Ramos (cell line): ENCODE measurements around the gene INPPL1.
"Not testable (repeated sequence)": the region's sequence is repeated elsewhere in the genome, so short reads cannot be mapped to it uniquely, and the experiment has no call there.

Experiments used
- in situ Hi-C: fragments of 300-500 bp; cut with MboI; formaldehyde crosslinking; loops from one replicate; pipeline ENCODE4 v1.14.3; 2022; ENCODE audit warnings: low sequenced_read_pairs; ENCODE audit not compliant: unreplicated experiment

Gene INPPL1

GRCh38 chr11:72224564-72225410 is at the start of gene INPPL1:
Gene INPPL1, plus strand, starts transcription at chr11:72224767. Its CDS starts 218 bp downstream, at chr11:72224985.
- in situ Hi-C loops, result no loop called here

GRCh38 chr11:72177656-72178055 is 46.9 kb upstream of the INPPL1 start:
- in situ Hi-C loops, result no loop called here

- in situ Hi-C loops, result no loop called here
Measured at GRCh38 chr11:72179049-72179803, 45.3 kb upstream of the INPPL1 start.

- in situ Hi-C loops, result no loop called here
Measured at GRCh38 chr11:72179804-72180396, 44.7 kb upstream of the INPPL1 start.

- in situ Hi-C loops, result not testable (repeated sequence)
Measured at GRCh38 chr11:72180892-72181552, 43.5 kb upstream of the INPPL1 start.

- in situ Hi-C loops, result not testable (repeated sequence)
Measured at GRCh38 chr11:72181553-72181958, 43.0 kb upstream of the INPPL1 start.

- in situ Hi-C loops, result no loop called here
Measured at GRCh38 chr11:72188267-72188666, 36.3 kb upstream of the INPPL1 start.

- in situ Hi-C loops, result no loop called here
Measured at GRCh38 chr11:72189455-72190250, 34.9 kb upstream of the INPPL1 start.

- in situ Hi-C loops, result no loop called here
Measured at GRCh38 chr11:72190631-72191071, 33.9 kb upstream of the INPPL1 start.

- in situ Hi-C loops, result no loop called here
Measured at GRCh38 chr11:72191961-72192381, 32.6 kb upstream of the INPPL1 start, which contains the start of gene FOLR1. Gene FOLR1, plus strand, starts transcription at chr11:72192140. Its CDS starts 34 bp downstream, at chr11:72192174.

- in situ Hi-C loops, result no loop called here
Measured at GRCh38 chr11:72195518-72196270, 28.9 kb upstream of the INPPL1 start.

GRCh38 chr11:72201445-72201844 is 23.1 kb upstream of the INPPL1 start:
- in situ Hi-C loops, result not testable (repeated sequence)

GRCh38 chr11:72202571-72202970 is 22.0 kb upstream of the INPPL1 start:
- in situ Hi-C loops, result no loop called here

GRCh38 chr11:72203163-72203562 is 21.4 kb upstream of the INPPL1 start:
- in situ Hi-C loops, result no loop called here

- in situ Hi-C loops, result no loop called here
Measured at GRCh38 chr11:72204886-72205285, 19.7 kb upstream of the INPPL1 start.

- in situ Hi-C loops, result not testable (repeated sequence)
Measured at GRCh38 chr11:72206794-72207193, 17.8 kb upstream of the INPPL1 start.

GRCh38 chr11:72208281-72208680 is 16.3 kb upstream of the INPPL1 start:
- in situ Hi-C loops, result no loop called here

- in situ Hi-C loops, result no loop called here
Measured at GRCh38 chr11:72209101-72209500, 15.5 kb upstream of the INPPL1 start.

GRCh38 chr11:72216638-72217037 is 7.9 kb upstream of the INPPL1 start, which contains the start of gene FOLR2:
Gene FOLR2, plus strand, starts transcription at chr11:72216794. Its CDS starts 1,791 bp downstream, at chr11:72218585.
- in situ Hi-C loops, result no loop called here
